ENCODE results near the gene PPFIA2.

The PPFIA2 gene

DNA sequence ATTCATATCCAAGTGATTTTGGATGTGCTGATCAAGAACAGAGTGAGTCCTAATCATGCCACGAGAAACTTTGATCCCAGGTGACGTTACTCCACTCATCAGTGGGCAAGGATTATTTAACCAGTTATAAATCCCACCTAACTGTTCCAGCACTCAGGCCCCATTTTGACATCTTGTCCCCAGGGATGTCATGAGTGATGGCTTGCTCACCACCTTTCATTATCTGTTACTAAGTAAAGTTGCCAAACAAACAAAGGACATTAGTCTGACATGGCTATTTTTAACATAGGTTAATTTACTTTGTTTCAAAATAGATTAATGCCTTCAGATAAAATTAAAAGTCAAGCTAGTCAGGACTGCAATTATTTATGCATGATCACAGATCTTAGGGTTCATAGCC lies 425.3 kb downstream of the PPFIA2 start:
- TF ChIP-seq, protein P1, sequence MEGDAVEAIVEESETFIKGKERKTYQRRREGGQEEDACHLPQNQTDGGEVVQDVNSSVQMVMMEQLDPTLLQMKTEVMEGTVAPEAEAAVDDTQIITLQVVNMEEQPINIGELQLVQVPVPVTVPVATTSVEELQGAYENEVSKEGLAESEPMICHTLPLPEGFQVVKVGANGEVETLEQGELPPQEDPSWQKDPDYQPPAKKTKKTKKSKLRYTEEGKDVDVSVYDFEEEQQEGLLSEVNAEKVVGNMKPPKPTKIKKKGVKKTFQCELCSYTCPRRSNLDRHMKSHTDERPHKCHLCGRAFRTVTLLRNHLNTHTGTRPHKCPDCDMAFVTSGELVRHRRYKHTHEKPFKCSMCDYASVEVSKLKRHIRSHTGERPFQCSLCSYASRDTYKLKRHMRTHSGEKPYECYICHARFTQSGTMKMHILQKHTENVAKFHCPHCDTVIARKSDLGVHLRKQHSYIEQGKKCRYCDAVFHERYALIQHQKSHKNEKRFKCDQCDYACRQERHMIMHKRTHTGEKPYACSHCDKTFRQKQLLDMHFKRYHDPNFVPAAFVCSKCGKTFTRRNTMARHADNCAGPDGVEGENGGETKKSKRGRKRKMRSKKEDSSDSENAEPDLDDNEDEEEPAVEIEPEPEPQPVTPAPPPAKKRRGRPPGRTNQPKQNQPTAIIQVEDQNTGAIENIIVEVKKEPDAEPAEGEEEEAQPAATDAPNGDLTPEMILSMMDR (IDR thresholded peaks at IDR 0.05; ENCODE audit: control insufficient read depth, extremely low read depth, insufficient read depth): no peak
- no peak overlapping the region for H3K4me3 ChIP-seq (ENCODE audit: low read depth, low read length)
- no peak for DNase-seq (ENCODE audit: low read depth)

DNA sequence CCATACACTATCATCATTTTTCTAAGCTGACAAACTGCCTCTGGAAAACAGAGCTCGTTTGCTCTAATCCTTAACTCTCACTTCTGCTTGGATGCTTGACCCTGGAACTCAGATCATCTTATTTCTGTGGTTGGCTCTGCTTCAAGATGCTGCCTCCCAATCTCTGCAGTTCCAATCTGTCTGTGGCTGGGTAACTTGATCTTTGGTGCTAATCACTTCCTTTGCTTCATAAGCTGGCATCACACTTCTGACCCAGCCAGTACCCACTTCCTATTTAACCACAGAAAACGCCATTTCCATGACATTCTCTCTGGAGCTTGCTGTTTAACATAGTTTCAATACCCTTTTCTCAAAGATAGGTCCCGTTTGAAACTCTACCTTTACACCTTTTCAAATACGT lies 427.1 kb downstream of the PPFIA2 start:
- TF ChIP-seq, protein P1 (IDR thresholded peaks at IDR 0.05; ENCODE audit: control insufficient read depth, extremely low read depth, insufficient read depth): no peak
- DNase-seq (ENCODE audit: low read depth): no peak
- no peak overlapping the region for H3K4me3 ChIP-seq (ENCODE audit: low read depth, low read length)

DNA sequence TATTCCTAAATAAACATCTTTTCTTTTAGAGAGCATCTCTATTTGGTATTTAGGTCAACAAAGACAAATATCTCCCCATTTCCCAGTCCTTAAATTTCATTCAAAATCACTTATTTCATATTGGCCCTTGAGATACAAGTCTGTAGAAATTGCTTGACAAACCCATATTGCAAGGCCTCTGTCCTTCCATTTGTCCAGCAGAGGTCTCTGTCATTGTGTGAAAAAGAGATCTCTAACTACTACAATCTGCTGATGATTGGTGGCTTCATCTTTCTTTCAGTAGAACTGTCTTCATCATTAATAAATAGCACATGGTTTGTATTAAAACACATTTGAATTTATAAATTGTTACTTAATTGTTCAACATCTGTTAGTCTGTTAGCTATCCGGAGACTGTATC lies 428.7 kb downstream of the PPFIA2 start:
- peak; percentile 17 for DNase-seq (ENCODE audit: low read depth)
- H3K4me3 ChIP-seq (ENCODE audit: low read depth, low read length): no peak overlapping the region
- TF ChIP-seq, protein P1 (IDR thresholded peaks at IDR 0.05; ENCODE audit: control insufficient read depth, extremely low read depth, insufficient read depth): peak; percentile 54

DNA sequence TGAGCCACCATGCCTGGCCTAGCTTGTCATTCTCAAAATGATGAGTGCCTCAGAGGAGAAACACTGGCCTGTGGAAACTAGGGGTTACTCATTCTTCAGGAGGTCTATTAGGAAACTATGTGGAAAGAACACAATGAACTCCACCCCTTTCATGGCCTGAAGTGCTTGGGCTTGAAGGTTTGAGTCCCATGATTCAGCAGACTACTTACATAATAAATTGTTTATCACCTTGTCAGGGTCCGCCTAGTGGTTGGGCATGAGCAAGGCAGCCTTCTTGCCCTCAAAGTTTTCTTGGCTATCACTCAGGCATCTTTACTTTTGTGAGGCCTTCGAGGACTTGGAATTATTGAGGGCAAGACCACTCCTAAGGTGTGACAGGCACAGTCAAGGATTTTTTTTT lies 430.1 kb downstream of the PPFIA2 start:
- no peak overlapping the region for H3K4me3 ChIP-seq (ENCODE audit: low read depth, low read length)
- no peak for DNase-seq (ENCODE audit: low read depth)
- TF ChIP-seq, protein P1 (IDR thresholded peaks at IDR 0.05; ENCODE audit: control insufficient read depth, extremely low read depth, insufficient read depth): peak; percentile 22; the same call in 1 of the 2 replicates

DNA sequence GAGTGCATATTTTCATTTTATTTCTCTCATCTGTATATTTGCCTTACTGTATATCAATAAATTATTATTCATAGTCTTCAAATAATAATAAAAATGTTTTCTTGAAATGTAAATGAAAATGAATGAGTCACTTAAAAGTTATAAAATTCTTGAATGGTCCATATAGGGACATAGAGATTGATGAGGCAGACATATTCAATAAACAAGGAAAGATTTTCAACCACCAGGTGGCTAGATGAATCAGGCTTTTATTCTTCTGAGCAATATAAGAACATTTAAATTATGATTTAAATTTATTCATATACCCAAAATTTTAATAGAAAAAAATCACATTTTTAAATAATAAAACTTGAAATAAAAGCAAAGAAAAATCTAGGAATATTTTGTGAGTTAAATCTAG lies 431.7 kb downstream of the PPFIA2 start:
- DNase-seq (ENCODE audit: low read depth): no peak
- H3K4me3 ChIP-seq (ENCODE audit: low read depth, low read length): no peak overlapping the region
- TF ChIP-seq, protein P1 (IDR thresholded peaks at IDR 0.05; ENCODE audit: control insufficient read depth, extremely low read depth, insufficient read depth): no peak

DNA sequence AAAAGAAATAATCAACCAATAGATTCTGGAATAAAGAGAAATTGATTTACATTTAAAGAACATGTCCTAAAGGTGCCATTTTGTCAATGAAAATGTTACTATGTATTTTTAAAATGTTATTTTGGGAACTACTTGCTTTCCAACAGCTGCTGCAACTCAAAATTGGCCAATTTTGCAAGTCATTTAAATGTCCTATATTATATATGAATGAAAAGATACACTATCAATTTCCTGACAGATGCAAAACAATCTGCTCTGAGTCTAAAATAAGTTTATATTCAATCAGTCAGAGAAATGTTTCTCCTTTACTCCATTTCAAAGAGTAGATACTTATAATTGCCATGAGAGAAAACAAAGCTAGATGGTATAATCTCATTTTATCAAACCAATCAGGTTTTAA lies 434.1 kb downstream of the PPFIA2 start:
- no peak for DNase-seq (ENCODE audit: low read depth)
- TF ChIP-seq, protein P1 (IDR thresholded peaks at IDR 0.05; ENCODE audit: control insufficient read depth, extremely low read depth, insufficient read depth): no peak

DNA sequence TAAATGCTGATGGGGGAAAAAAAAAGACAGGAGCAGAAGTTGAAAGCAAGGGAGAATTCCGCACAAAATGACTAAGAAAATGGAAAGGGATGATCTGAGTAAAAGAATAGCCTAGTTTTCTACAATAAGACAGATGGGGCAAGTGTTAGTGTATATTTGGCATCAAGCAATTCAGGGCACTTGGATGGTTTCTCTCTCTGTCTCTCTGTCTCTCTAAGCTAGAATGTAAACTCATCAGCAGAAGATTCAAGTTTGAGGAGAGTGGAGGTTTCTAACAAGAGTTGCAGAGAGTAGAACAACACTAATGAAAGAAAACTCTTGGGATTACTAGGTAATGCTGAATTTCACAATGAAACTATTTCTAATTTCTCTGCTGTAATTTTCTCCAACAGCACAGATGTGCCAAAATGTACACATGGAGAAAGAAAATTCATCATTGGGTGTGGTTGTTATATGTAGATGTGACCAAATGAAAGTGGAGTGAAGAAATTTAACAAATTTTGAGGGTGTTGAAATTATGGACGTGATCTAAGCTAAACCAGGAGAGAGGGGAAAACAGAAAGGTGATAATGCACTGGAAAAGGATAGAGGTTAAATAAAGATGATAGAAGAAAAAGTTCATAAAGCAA lies 444.1 kb downstream of the PPFIA2 start:
- DNase-seq (ENCODE audit: low read depth): no peak
- no peak overlapping the region for H3K4me3 ChIP-seq (ENCODE audit: low read depth, low read length)
- TF ChIP-seq, protein P1 (IDR thresholded peaks at IDR 0.05; ENCODE audit: control insufficient read depth, extremely low read depth, insufficient read depth): no peak

More for the DNA sequence above, 434.1 kb downstream of the PPFIA2 start:
- no peak overlapping the region for H3K4me3 ChIP-seq (ENCODE audit: low read depth, low read length)

All from LNCaP clone FGC (cell line).